Measurements from ENCODE around the gene TMOD2.

DNA sequence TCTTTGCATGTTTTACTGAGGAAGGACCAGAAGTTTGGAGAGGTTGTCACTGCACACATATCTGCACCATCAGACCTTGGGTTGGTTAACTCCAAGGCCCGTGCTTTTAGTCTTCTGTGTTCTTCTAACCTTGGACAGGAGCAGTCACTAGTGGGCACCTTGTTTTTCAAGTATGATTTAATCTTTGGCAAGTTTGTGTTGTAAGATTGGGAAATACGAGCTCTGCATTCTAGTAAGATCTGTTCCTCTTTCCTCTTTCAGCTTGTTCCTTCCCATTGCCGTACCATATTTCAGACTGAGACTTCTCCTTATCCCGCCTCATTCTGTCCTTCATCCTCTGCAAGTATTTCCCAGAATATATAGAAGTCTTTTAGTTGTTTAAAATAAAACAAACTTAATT lies 5.1 kb downstream of the TMOD2 start:
- TF ChIP-seq, protein P1, sequence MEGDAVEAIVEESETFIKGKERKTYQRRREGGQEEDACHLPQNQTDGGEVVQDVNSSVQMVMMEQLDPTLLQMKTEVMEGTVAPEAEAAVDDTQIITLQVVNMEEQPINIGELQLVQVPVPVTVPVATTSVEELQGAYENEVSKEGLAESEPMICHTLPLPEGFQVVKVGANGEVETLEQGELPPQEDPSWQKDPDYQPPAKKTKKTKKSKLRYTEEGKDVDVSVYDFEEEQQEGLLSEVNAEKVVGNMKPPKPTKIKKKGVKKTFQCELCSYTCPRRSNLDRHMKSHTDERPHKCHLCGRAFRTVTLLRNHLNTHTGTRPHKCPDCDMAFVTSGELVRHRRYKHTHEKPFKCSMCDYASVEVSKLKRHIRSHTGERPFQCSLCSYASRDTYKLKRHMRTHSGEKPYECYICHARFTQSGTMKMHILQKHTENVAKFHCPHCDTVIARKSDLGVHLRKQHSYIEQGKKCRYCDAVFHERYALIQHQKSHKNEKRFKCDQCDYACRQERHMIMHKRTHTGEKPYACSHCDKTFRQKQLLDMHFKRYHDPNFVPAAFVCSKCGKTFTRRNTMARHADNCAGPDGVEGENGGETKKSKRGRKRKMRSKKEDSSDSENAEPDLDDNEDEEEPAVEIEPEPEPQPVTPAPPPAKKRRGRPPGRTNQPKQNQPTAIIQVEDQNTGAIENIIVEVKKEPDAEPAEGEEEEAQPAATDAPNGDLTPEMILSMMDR (IDR thresholded peaks at IDR 0.05): no peak
- TF ChIP-seq POLR2A (IDR thresholded peaks at IDR 0.05): no peak

Measured in thyroid gland (tissue), 4 donors.